HG02885 (cell line): Measurements from ENCODE around the gene ARFGAP1.

Experiments used
- ATAC-seq: cut with Tn5 transposase; IDR thresholded peaks from one replicate; pipeline ENCODE4 v1.9.1; 2021; ENCODE audit warnings: mild to moderate bottlenecking; ENCODE audit not compliant: unreplicated experiment, poor library complexity

ARFGAP1 gene

GRCh38 chr20:63258781-63259180 lies 13.8 kb upstream of the ARFGAP1 start:
- ATAC-seq, result no peak

GRCh38 chr20:63259734-63260460 lies 12.7 kb upstream of the ARFGAP1 start:
- no peak for ATAC-seq

- ATAC-seq, result no peak
Observed at GRCh38 chr20:63260521-63260920, 12.1 kb upstream of the ARFGAP1 start.

- no peak for ATAC-seq
Observed at GRCh38 chr20:63261060-63261794, 11.4 kb upstream of the ARFGAP1 start.

GRCh38 chr20:63261795-63262528 lies 10.7 kb upstream of the ARFGAP1 start:
- no peak for ATAC-seq

- ATAC-seq, result no peak
Observed at GRCh38 chr20:63262836-63263235, 9.8 kb upstream of the ARFGAP1 start.

GRCh38 chr20:63264000-63264399 lies 8.6 kb upstream of the ARFGAP1 start:
- no peak for ATAC-seq

GRCh38 chr20:63264519-63264918 lies 8.1 kb upstream of the ARFGAP1 start:
- no peak for ATAC-seq

- no peak for ATAC-seq
Observed at GRCh38 chr20:63265891-63266515, 6.6 kb upstream of the ARFGAP1 start.

GRCh38 chr20:63267691-63268090 lies 4.9 kb upstream of the ARFGAP1 start:
- no peak for ATAC-seq

GRCh38 chr20:63268256-63268655 lies 4.4 kb upstream of the ARFGAP1 start:
- ATAC-seq, result no peak

- ATAC-seq, result no peak
Observed at GRCh38 chr20:63268671-63269439, 3.8 kb upstream of the ARFGAP1 start.

GRCh38 chr20:63269724-63270123 lies 2.9 kb upstream of the ARFGAP1 start:
- ATAC-seq, result no peak

GRCh38 chr20:63270606-63271325 lies 1.8 kb upstream of the ARFGAP1 start:
- no peak for ATAC-seq

- no peak for ATAC-seq
Observed at GRCh38 chr20:63273059-63273579, 506 bp downstream of the ARFGAP1 start.

GRCh38 chr20:63273635-63274380 lies 1.2 kb downstream of the ARFGAP1 start:
- ATAC-seq, result no peak

GRCh38 chr20:63274381-63275228 lies 2.0 kb downstream of the ARFGAP1 start:
- no peak for ATAC-seq

- no peak for ATAC-seq
Observed at GRCh38 chr20:63275825-63276224, 3.2 kb downstream of the ARFGAP1 start.
